Transverse colon (tissue), 4 donors: ENCODE results near the gene FBF1.

Experiments used
- CTCF ChIP-seq, 5 experiments: fragments of 200-600 bp in 3 of 5; fragments of 450-650 bp in 2 of 5; sonication (generic) in 3 of 5; IDR thresholded peaks; 1 replicate in 2 of 5; 2 replicates in 3 of 5; pipeline ENCODE4 v1.5.1; 2016 to 2017; ENCODE audit warnings: antibody characterized with exemption in 5 of 5, inconsistent platforms in 3 of 5, mild to moderate bottlenecking in 2 of 5, moderate library complexity in 1 of 5
- POLR2AphosphoS5 ChIP-seq, 3 donors: sonication (generic); formaldehyde crosslinking; IDR thresholded peaks; one replicate each; pipeline ENCODE4 v1.6.1; 2016; ENCODE audit warnings: antibody characterized with exemption in 3 of 3

DNA sequence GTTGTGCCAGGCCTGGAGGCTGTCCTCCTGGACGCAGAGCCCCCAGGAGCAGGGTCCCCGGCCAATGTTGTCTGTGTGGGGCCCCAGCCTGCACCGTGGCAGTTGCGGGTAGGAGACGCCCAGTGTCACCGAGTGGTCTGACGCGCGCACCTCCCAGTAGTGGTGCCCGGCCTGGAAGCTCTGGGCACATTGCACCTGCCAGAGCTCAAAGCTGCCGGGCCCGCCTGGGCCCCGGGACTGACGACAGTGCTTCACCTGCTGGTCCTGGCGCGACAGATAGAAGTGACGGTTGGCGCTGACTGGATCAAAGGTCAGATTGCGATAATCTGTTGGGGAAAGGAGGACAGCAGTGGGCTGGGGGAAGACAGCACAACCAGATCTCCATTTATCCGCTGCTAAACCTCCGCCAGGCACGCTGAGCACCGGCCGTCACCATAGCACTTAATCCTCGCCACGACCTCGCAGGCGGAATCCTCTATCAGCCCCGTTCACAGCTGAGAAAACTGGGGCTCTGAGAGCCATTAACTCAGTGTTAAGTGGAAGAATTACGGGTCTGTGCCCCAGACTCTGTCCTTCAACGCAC, 49.7 kb downstream of the FBF1 start:
- TF ChIP-seq POLR2AphosphoS5 (IDR thresholded peaks at IDR 0.05) (no peak), CTCF (IDR thresholded peaks at IDR 0.05) (no peak)
